Mucosa of descending colon (tissue), 3 donors: Measurements from ENCODE around the gene FAF1. TPM values are rescaled to one million over a fixed set of nuclear protein-coding genes. Genes with fewer than 3 reads are reported as not detected.
"Not testable (repeated sequence)": the region's sequence is repeated elsewhere in the genome, so short reads cannot be mapped to it uniquely, and the experiment has no call there.

Source experiments
- ATAC-seq: fragments of 200-7000 bp; cut with Tn5 transposase; one replicate; pipeline ENCODE4 v1.9.1; 2020; ENCODE audit warnings: mild to moderate bottlenecking, moderate library complexity
- DNase-seq, 3 donors: peaks; one replicate each; pipeline ENCODE4 v3.0.0-alpha.2; 2020
- H3K36me3 ChIP-seq: fragments of 200-600 bp; one replicate; pipeline ENCODE4 v1.8.0; 2021; ENCODE audit warnings: low read depth, mild to moderate bottlenecking
- H3K4me1 ChIP-seq: fragments of 200-600 bp; one replicate; pipeline ENCODE4 v1.8.0; 2021; ENCODE audit warnings: low read depth, mild to moderate bottlenecking
- H3K4me3 ChIP-seq: fragments of 200-600 bp; one replicate; pipeline ENCODE4 v1.8.0; 2021; ENCODE audit warnings: mild to moderate bottlenecking
- H3K9me3 ChIP-seq: fragments of 200-600 bp; one replicate; pipeline ENCODE4 v1.8.0; 2021; ENCODE audit warnings: mild to moderate bottlenecking
- CTCF ChIP-seq: fragments of 200-600 bp; IDR thresholded peaks from one replicate; pipeline ENCODE4 v1.8.0; 2022; ENCODE audit warnings: antibody characterized with exemption, mild to moderate bottlenecking
- intact Hi-C, 2 donors: fragments of 100-400 bp; cut with DNase I in 1 of 2; cut with micrococcal nuclease in 1 of 2; formaldehyde crosslinking; loops; one replicate each; pipeline versions ENCODE4 v1.11.0 to v1.11.1; 2022; cut with DNase I, micrococcal nuclease
- total RNA-seq, 3 donors: library from RNA; stranded (reverse); fragmentation: NEBNext Ultra II Directional in 2 of 3; extraction: Animal tissue kit (Norgen Biotek cat#: 25700) in 2 of 3; gene quantifications; one replicate each; pipeline versions ENCODE4 v1.2.1 to v1.2.4, GENCODE V29; 2021 to 2023
- donor health status: DM: no; HTN: no; CAD: no; lungs with moderate emphysema.
- donor health status: DM: no; HTN: no; CAD: no.
- donor health status: DM: no; HTN: yes; CAD: no.

The FAF1 gene
- total RNA-seq, 3 donors from 2014 or later: 48.6 to 70.9 (median 57.7) TPM

- ATAC-seq: no peak
Measured at GRCh38 chr1:50531601-50532000, 428.5 kb downstream of the FAF1 start.

GRCh38 chr1:50531027-50531426 lies 429.0 kb downstream of the FAF1 start:
- intact Hi-C loops: no loop called here
- TF ChIP-seq CTCF: no peak

More at GRCh38 chr1:50531601-50532000, 428.5 kb downstream of the FAF1 start:
- TF ChIP-seq CTCF: no peak
- H3K9me3 ChIP-seq: no peaks in the 10 kb centered on the region
- intact Hi-C loops: no loop called here
- no peak for DNase-seq
- no peak overlapping the region for H3K4me3 ChIP-seq
- H3K36me3 ChIP-seq: no peaks in the 10 kb centered on the region
- H3K4me1 ChIP-seq: no peaks in the 10 kb centered on the region

GRCh38 chr1:50529510-50529909 lies 430.6 kb downstream of the FAF1 start:
- no peaks in the 10 kb centered on the region for H3K9me3 ChIP-seq
- no peaks in the 10 kb centered on the region for H3K4me1 ChIP-seq
- ATAC-seq (no peak), DNase-seq (no peak)
- no peaks in the 10 kb centered on the region for H3K36me3 ChIP-seq
- intact Hi-C loops: no loop called here
- H3K4me3 ChIP-seq: no peak overlapping the region
- TF ChIP-seq CTCF: no peak

More at GRCh38 chr1:50531027-50531426, 429.0 kb downstream of the FAF1 start:
- ATAC-seq (no peak), DNase-seq (no peak)
- no peaks in the 10 kb centered on the region for H3K9me3 ChIP-seq
- no peaks in the 10 kb centered on the region for H3K4me1 ChIP-seq
- H3K4me3 ChIP-seq: no peak overlapping the region
- H3K36me3 ChIP-seq: no peaks in the 10 kb centered on the region

- intact Hi-C loops, ATAC-seq, H3K4me1 ChIP-seq, H3K9me3 ChIP-seq, DNase-seq, H3K4me3 ChIP-seq, H3K36me3 ChIP-seq: not testable (repeated sequence)
Measured at GRCh38 chr1:50527987-50528320, 432.1 kb downstream of the FAF1 start.

GRCh38 chr1:50527249-50527986 lies 432.6 kb downstream of the FAF1 start:
- no peak for TF ChIP-seq CTCF
- no peaks in the 10 kb centered on the region for H3K4me1 ChIP-seq
- H3K4me3 ChIP-seq: no peak overlapping the region
- intact Hi-C loops: no loop called here
- DNase-seq: no peak
- ATAC-seq: no peak
- no peaks in the 10 kb centered on the region for H3K9me3 ChIP-seq
- no peaks in the 10 kb centered on the region for H3K36me3 ChIP-seq

GRCh38 chr1:50526431-50526830 lies 433.6 kb downstream of the FAF1 start:
- DNase-seq (no peak), ATAC-seq (no peak)
- TF ChIP-seq CTCF: no peak
- Histone ChIP-seq H3K4me3 (no peak overlapping the region), H3K9me3 (no peaks in the 10 kb centered on the region), H3K36me3 (no peaks in the 10 kb centered on the region), H3K4me1 (no peaks in the 10 kb centered on the region)
- intact Hi-C loops: no loop called here
